HEK293 (cell line): Measurements from ENCODE around the gene ARHGEF5.

Experiments used
- REST ChIP-seq: fragments of 450-650 bp; formaldehyde crosslinking; IDR thresholded peaks from 2 replicates; pipeline ENCODE4 v1.5.1; 2016; ENCODE audit warnings: missing biosample characterization, missing genetic modification characterization
- ZNF112 ChIP-seq: fragments of 450-650 bp; formaldehyde crosslinking; IDR thresholded peaks from 2 replicates; pipeline ENCODE4 v1.5.0; 2017; ENCODE audit warnings: missing biosample characterization, missing genetic modification characterization
- ZNF138 ChIP-seq: fragments of 450-650 bp; formaldehyde crosslinking; IDR thresholded peaks from 2 replicates; pipeline ENCODE4 v1.5.1; 2016; ENCODE audit warnings: missing biosample characterization, missing genetic modification characterization, borderline replicate concordance
- ZNF174 ChIP-seq: fragments of 450-650 bp; formaldehyde crosslinking; IDR thresholded peaks from 2 replicates; pipeline ENCODE4 v1.5.0; 2017; ENCODE audit warnings: missing biosample characterization, mild to moderate bottlenecking, missing genetic modification characterization
- ZNF26 ChIP-seq: fragments of 450-650 bp; formaldehyde crosslinking; IDR thresholded peaks from 2 replicates; pipeline ENCODE4 v1.5.1; 2016; ENCODE audit warnings: missing biosample characterization, missing genetic modification characterization
- ZNF311 ChIP-seq: fragments of 450-650 bp; formaldehyde crosslinking; IDR thresholded peaks from 2 replicates; pipeline ENCODE4 v1.5.1; 2017; ENCODE audit warnings: missing biosample characterization, missing genetic modification characterization, borderline replicate concordance
- ZNF423 ChIP-seq: fragments of 450-650 bp; formaldehyde crosslinking; IDR thresholded peaks from 2 replicates; pipeline ENCODE4 v1.5.1; 2016; ENCODE audit warnings: missing biosample characterization, missing genetic modification characterization
- ZNF776 ChIP-seq: fragments of 450-650 bp; formaldehyde crosslinking; IDR thresholded peaks from 2 replicates; pipeline ENCODE4 v1.5.0; 2017; ENCODE audit warnings: missing biosample characterization, missing genetic modification characterization, borderline replicate concordance
- ZSCAN16 ChIP-seq: fragments of 450-650 bp; formaldehyde crosslinking; IDR thresholded peaks from 2 replicates; pipeline ENCODE4 v1.5.1; 2016; ENCODE audit warnings: missing biosample characterization, missing genetic modification characterization
- TF ChIP-seq, protein P1 (sequence below): fragments of 450-650 bp; formaldehyde crosslinking; IDR thresholded peaks from 2 replicates; pipeline ENCODE4 v1.5.1; 2016; ENCODE audit warnings: missing biosample characterization, missing genetic modification characterization

- TF ChIP-seq, protein P1, sequence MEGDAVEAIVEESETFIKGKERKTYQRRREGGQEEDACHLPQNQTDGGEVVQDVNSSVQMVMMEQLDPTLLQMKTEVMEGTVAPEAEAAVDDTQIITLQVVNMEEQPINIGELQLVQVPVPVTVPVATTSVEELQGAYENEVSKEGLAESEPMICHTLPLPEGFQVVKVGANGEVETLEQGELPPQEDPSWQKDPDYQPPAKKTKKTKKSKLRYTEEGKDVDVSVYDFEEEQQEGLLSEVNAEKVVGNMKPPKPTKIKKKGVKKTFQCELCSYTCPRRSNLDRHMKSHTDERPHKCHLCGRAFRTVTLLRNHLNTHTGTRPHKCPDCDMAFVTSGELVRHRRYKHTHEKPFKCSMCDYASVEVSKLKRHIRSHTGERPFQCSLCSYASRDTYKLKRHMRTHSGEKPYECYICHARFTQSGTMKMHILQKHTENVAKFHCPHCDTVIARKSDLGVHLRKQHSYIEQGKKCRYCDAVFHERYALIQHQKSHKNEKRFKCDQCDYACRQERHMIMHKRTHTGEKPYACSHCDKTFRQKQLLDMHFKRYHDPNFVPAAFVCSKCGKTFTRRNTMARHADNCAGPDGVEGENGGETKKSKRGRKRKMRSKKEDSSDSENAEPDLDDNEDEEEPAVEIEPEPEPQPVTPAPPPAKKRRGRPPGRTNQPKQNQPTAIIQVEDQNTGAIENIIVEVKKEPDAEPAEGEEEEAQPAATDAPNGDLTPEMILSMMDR: no peak
- no peak for TF ChIP-seq REST (tag by site-specific recombination)
- TF ChIP-seq ZNF423 (tag by site-specific recombination): no peak
- TF ChIP-seq ZNF776 (tag by site-specific recombination): no peak
- TF ChIP-seq ZNF112 (tag by site-specific recombination): no peak
- TF ChIP-seq ZNF138: no peak
- no peak for TF ChIP-seq ZNF311
- TF ChIP-seq ZNF174 (tag by site-specific recombination): no peak
- TF ChIP-seq ZSCAN16 (tag by site-specific recombination): no peak
- TF ChIP-seq ZNF26 (tag by site-specific recombination): no peak
Observed at GRCh38 chr7:144404946-144405345, 49.7 kb downstream of the ARHGEF5 start.
